ENCODE measurements around the gene UNC119.

DNA sequence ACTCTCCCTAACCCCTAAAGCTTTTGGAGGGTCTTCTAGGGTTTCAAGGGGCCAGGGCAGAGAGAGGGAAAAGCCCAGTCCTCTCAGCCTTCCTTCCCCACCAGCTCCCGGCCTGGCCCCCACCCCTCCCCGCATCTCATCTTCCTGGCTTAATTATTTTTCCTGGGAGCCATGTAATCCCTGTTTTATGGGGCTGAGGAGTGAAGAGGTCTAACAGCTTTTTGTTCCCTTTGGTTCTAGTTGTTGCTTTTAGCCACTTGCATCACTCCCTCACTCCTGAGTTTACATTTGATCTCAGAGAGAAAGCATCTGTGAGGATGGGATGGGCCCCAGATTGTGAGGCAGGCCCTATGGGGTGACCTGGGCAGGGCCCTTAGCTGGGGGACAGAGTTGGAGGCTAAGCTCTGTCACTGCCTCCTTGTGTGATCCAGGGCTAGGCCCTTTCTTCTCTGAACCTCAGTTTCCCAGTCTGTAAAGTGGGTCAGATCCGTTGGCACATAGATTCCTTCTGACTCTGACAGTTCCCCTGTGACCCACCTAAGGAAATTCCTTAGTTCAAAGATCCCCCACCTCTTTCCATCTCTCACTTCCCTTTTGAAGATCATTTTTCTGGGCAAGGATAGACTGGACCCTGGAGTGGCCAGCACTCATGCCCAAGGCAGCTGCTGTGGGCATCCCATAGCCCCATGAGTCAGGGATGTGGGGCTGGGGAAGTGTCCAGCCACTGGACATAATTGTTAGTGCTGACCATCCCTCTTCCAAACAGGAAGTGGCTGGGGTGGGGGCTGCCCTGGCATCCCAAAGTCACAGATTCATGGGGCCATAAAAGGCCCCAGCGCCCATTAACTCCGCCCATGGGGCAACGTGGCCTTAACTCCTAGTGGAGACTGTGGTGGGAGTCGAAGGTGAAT lies 20.1 kb downstream of the UNC119 start:
- TF ChIP-seq, protein P1, sequence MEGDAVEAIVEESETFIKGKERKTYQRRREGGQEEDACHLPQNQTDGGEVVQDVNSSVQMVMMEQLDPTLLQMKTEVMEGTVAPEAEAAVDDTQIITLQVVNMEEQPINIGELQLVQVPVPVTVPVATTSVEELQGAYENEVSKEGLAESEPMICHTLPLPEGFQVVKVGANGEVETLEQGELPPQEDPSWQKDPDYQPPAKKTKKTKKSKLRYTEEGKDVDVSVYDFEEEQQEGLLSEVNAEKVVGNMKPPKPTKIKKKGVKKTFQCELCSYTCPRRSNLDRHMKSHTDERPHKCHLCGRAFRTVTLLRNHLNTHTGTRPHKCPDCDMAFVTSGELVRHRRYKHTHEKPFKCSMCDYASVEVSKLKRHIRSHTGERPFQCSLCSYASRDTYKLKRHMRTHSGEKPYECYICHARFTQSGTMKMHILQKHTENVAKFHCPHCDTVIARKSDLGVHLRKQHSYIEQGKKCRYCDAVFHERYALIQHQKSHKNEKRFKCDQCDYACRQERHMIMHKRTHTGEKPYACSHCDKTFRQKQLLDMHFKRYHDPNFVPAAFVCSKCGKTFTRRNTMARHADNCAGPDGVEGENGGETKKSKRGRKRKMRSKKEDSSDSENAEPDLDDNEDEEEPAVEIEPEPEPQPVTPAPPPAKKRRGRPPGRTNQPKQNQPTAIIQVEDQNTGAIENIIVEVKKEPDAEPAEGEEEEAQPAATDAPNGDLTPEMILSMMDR (IDR thresholded peaks at IDR 0.05), result no peak
- TF ChIP-seq POLR2A (IDR thresholded peaks at IDR 0.05) (no peak), EP300 (IDR thresholded peaks at IDR 0.05) (no peak)
